HG03039 (cell line): ENCODE data around the gene TMEM179.

Experiments used
- ATAC-seq: cut with Tn5 transposase; IDR thresholded peaks from one replicate; pipeline ENCODE4 v1.9.1; 2021; ENCODE audit warnings: mild to moderate bottlenecking, moderate library complexity; ENCODE audit not compliant: unreplicated experiment

TMEM179 gene

DNA sequence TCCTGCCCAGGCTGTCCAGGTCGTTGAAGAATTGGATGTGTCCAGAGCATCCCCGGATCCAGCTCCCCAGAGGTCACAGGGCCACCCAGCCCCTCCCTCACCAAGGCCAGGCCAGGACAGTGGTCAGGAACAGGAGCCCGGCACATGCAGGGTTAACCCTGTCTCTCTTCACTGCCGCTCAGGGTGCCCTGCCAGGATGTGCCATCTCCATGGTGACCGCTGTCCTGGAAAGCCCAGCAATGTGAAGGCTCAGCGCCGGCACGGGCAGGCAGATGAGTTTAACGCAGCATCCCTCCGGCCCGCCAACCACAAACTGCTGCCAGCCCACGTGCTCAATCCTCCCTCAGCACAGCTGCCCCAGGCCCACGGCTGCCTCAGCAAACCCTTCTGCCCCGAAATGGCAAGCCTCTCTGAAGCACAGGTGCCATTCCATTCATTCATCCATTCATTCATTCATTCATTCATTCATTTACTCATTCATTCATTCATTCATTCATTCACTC lies 4.4 kb downstream of the TMEM179 start:
- ATAC-seq = no peak

DNA sequence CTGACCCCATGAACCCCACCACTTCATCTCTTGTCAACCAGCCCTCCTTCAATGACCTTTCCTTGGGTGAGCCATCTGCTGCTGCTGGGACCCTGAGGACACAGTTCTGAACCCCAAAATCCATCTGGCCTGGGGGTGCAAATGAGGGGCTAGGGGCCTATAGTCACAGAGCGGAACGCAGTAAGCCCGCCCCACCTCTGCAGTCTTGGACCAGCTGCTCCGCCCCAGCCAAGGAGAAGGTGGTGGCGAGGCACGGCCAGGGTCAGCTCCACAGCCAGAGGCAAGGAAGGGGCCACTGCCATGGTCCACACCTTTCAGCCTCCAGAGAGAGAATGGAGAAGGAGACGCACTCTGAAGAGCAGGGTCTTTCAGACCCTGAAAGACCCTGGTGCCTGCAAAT lies 5.1 kb downstream of the TMEM179 start:
- no peak for ATAC-seq

DNA sequence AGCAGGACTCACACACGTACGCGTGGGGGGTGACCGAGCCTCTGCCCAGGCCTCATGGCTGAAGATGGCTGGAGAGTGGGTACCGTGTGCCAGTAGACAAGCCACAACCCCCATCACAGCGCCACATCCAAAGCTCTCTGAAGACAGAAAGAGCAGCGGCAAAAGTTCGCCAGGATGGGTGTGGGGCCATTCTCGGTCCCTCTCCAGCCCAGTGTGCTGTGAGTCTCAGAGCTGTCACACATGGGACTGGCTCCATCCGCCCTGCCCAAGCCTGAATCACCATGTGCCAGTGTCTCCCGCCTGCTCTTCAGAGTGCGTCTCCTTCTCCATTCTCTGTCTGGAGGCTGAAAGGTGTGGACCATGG lies 5.7 kb downstream of the TMEM179 start:
- no peak for ATAC-seq

DNA sequence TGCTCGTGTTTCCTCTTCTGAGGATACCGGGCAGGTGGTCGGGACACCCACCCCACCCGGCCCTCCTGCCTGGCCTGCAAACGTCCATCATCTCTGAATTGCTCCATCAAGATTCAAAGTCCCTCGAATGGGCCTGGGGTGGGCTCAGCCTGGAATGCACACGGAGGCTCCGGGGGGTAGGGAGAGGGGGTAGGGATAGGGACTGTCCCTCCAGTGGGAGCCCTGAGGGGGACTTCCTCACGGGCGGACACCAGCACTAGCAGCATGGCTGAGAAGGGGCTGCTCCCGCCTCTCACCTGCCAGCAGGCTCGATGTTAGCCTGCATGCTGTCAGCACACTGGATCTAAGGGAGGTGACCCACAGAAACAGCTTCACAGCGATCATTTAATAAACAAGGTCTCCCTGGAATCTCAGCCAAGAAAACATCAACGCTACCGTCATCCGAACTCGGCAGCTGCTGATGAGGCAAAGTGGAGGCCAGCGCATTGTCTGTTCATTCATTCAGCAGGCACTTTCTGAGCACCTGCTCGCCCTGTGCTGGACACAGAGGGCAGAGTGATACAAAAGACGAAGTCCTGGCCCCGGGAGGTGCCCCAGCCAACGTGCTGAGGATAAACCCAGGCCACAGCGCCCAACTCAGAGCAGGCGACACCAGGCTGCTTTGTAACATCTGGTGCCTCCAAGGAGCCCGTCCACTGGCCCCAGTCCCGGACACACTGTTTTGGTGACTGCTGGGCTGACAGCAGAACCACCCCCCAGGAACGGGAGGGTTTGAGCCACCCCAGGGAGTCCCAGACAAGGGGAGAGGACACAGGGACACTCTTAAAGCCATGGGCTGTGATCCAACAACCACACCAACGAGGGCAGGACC lies 6.3 kb downstream of the TMEM179 start:
- no peak for ATAC-seq

DNA sequence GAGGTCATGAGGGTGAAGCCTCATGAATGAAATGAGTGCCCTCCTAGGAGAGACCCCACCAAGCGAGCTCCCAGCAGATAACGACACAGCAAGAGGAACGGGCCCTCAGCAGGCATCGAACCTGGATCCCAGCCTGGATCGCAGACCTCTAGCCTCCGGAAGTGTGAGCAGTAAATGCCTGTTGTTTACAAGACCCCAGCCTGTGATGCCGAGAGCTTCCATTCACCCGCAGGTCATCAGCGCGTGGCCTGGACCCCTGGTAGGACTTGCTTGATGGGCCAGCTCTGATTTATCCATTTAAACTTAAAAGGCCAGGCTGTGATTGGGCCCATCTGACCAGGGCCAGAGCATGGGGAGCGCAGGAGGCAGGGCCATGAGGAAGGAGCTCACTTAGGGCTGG lies 7.0 kb downstream of the TMEM179 start:
- no peak for ATAC-seq

DNA sequence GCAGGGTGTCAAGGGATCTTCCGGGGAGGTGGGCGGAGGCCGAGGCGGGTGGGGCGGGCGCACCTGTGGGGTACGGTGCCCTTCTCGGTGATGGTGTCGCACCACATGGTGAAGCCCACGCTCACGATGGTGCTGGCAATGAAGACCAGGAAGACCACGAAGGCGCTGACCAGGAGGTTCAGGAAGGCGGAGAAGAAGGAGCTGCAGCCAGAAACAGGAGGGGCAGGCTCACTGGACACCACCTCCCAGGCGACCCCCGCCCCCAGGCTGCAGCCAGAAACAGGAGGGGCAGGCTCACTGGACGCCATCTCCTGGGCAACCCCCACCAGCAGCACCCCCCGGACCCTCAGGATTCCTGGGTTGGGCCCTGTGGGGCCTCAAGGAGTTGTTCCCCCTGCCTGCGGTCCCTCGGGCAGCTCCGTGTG lies 7.6 kb downstream of the TMEM179 start:
- no peak for ATAC-seq

DNA sequence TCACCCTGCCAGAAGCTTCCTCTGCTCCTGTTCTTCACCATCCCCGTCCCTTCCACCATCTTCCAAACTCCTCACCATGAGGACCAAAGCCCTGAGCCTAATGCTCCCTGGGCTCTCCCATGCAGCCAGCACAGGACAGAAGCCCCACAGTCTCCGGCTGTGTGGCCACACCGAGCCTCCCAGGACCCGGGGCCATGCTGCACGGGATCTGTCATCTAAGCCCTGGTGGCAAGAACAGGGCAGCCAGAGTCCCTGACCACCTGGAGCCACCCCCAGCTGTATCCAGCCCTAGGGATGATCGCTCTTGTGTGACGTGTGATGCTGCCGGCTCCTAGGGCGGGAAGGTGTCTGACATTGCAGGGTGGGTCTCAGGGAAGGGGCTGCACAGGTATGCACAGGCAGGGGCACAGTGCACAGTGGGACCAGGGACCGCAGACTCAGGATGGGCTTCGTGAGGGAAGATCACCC lies 8.1 kb downstream of the TMEM179 start:
- ATAC-seq = no peak

DNA sequence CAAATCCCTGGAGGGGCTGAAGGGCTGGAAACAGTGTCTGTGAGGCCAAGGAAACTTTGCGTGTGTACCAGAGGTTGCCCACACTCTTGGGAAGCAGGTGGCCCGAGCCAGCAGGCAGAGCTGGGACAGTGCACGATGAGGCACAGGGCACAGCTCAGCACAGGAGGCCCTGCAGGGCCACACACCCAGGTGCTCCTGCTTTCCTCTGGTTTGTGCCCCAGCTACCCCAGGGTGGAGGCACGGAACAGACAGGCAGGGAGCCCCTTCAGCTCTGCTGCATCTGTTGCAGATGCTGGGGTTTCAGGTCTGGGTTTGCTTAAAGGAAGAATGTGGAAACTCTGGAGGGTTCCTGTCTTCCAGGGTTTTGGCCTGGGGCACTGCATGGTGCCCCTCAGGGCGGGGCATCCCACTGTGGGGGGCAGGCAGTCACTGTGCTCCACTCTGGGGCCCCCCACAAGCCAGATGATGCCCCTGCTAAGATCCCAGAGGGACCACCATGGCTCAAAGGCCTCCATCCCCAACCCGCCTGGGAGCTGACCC lies 8.6 kb downstream of the TMEM179 start:
- ATAC-seq = no peak

DNA sequence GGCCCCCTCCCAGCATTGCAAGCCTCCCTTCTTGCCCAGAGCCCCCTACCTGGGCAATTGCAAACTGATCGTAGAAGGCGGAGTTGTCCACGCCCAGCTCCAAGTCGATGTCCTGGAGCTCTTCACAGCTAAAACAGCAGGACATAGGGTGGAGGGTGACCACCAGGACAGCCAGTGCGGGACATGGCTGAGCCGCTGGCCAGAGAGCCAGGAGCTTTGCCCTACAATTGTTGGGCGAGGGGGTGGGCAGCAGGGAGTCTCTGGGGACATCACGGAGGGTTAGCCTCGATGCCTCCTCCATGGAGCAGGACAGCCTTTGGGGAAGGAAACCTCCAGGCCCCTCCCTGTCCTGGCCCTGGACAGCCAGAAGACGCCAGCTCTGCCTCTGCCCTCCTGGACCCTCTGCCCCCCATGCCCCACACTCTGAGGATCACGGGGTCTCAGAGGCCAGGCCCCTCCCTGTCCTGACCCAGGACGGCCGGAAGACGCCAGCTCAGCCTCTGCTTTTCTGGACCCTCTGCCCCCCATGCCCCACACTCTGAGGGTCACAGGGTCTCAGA lies 9.4 kb downstream of the TMEM179 start:
- no peak for ATAC-seq

DNA sequence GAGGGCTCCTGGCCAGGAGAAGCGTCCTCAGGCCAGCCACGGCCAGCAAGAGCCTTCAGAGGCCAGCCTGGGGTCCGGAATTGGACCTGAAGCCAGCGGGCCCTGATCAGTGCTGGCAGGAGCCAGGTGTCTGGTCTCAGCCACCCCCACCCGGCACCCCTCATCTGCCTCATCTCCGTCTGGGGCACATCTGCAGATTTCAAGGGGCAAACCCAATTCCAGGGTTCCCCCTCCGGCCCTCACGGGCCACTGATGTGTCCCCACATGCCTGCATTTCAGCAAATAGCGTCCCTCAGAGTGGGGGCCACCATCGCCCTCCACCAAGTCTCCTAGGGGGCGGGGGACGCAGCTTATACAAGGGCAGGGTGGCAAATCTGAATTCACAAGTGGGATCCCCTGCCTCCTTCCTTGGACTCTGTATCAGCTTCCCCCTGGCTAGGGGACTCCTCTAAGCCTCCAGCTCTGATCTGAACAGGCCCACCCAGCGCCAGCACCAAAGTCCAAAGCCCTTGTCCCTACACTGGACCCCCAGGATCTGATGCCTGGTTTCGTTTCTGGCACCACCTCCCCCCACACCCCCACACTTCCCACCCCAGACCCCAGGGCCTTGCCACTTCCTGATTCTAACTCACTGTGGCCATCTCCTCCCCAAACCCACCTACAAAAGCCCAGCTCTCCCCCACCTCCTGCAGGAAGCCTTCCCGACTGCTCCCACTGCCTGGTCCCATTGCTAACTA lies 10.1 kb downstream of the TMEM179 start:
- no peak for ATAC-seq

DNA sequence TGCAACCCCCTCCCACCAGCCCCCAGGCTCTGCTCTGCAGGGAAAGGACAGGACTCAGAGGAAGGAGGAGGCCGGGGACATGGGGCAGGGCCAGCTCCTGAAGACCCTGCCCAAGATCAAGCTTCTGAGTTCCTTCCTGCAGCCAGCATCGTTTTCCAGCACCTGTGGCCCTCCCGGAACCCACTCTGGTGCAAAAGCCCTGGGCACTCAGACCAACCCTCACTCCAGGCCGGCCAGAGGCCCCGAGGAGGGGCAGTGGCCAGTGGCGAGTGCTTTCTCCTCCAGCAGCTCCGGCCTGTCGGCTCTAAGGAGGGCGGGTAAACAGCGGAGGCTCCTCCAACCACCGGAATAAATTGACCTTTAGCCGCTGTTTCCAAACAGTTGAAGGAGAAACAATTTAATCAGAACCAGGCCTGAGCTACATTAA lies 10.8 kb downstream of the TMEM179 start:
- no peak for ATAC-seq

DNA sequence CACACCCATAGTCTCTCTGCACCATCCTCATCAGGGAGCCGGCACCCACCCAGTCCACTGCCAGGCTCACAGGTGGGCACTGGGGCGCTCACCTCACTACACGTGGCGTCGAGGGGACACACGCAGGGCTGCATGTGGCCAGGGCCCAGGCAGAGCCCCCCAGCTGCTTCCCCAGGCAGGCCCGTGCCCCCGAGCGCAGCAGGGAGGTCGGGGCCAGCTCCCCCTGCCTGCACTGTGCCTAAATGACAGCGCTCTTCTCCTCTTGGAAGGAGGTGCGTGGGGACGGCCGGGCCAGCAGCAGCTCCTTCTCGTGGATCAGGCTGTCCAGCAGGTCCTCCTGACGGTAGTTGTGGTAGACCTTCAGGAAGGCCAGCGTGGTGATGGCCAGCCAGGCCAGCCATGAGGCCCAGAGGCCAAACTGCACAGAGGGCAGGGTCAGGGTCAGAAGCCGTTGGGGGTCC lies 11.3 kb downstream of the TMEM179 start:
- ATAC-seq = no peak

DNA sequence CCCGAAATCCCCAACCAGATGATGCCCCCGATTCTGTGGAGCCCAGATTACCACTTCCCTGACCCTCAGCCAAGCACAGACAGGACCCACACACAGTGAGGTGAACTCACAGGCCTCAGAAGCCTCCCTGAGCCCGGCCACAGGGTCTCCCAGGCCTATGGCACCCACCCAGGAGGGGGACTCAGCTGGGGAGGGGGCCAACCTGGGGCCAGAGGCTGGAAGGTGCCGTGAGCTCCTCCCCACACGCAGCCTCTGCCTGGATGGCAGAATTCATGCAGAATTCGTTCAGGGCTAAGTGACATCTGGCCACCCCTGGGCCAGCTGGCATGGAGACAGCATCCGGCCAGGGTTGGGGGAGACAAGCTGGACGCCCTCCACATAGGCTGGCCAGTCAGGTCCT lies 11.8 kb downstream of the TMEM179 start:
- no peak for ATAC-seq

DNA sequence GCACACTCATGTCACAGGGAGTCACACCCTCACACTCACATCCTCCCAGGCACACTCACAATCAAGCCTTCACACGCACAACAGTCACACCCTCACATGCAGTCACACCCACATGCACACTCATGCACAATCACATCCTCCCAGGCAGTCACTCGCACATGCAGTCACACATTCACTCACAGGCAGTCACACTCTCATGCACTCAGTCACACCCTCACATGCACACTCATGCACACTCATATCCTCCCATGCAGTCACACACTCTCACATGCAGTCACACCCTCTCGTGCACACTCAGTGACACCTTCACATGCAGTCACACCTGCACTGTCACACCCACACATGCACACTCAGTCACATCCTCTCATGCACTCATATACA lies 12.3 kb downstream of the TMEM179 start:
- ATAC-seq = no peak

DNA sequence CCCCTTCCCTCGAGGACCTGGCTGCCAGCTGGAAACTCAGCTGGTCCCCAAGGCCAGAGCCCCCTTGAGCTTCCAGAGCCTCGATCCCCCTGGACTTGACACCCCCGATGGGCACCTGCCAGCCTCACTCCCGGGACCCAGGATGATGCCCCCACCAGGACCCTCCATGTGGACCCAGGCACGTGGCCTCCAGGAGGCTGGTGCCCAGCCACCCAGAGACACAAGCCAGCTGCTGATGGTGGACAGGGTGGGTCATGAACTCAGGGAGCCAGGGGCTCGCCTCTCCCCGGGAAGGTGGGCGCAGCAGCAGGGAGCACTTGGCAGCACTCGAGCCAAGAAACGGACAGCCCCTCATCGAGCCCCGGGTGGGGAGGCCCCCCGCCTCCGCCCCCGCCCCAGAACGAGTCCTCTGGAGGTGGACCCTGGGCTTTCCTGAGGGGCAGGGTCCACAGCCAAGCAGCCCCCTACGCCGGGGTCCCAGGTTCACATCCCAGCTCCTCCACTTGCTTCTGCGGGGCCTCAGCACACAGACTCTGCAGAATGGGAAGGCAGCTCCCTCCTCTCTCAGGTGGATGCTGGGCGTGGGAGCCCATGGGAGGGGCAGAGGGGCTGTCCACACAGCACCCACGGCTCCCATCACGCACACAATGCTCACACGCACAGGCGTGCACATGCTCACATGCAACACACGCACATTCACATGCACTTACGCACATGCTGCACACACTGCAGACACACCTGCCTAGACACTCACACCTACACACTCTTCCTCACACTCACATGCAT lies 12.9 kb downstream of the TMEM179 start:
- ATAC-seq = no peak

DNA sequence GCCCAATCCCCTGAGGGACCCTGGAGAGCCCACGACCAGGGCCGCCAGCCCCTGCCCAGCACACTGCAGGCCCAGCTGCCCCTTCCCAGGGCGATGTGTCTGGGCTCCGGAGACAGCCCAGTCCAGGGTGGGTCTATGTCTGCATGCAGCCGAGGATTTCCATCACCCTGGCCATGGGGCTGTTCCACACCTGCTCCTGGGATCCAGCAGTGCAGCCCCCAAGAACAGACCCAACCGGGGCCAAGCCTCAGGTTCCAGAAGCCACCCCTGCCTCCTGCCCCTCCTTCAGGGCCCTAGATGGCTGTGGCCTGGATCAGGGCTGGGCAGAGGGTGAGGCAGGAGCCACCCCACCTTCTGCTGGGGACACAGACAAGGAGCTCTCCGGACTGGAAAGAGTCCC lies 13.5 kb downstream of the TMEM179 start:
- ATAC-seq = no peak

DNA sequence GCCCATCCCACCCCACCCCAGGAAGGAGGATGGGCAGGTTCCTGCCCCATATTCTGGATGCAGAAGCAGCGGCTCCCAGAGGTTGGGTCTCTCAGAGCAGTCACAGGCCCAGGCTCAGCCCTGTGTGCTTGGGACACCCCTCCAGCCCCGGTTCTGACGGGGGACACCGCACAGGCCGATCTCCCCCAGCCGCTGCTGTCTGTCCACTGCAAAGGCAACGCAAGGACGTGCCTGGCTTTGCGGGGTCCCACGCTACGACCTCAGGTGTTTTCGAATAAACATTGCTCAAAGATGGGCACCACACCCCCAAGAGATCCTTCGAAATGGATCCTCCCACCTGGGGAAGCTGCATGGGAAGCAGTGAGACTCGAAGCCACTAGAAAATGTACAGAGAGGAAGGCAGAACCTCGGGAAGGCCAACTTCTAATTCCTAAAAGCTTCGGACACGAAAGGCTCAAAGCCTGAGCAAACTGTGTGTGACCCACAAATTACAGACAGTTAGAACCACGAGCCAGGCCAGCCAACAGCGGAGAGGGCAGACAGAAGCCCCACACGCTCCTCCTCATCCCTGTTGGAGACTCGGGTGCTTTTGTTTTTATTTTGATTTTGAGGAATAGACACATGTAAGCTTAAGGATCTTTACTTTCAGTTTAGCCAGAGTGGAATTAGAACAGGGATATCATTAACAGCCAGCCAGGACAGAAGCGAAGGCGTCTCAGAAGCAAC lies 14.2 kb downstream of the TMEM179 start:
- no peak for ATAC-seq

DNA sequence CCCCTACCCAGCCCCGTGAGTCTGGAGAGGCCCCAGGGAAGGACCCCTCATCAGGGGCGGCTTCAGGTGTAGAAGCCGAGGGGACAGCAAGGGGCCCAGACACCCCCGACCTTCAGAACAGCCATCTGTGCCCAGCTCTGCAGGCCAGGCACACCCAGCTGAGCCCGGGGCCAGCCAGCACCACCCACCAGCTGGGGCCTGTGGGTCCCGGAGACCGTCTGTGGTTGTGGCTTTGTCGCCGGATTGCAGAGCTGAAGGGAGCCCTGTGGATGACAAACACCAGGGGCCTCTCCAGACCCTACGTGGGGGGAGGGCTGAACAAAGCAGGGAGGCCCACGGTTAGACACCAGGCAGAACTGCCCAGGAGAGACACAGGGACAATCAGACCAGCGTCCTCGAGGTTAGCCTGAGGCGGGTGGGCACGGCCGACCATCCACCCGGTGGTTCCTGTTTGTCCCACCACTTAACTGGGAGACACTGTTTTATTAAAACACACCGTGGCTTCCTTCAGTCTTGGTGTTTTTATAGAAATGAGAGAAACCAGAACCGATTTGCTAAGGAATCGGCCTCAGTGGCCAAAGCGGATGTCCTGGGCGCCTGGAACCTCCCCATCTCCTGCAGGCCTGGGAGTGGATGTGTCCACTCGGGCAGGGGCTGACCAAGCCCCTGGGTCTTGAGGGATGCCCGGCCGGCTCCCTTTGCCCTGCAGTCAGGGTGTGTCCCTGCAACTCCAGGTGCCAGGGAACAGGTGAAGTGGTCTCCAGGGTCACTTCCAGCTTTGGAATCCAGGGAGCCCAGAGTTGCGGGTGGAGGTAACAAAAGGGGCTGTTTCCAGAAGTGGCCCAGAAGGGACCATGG lies 15.0 kb downstream of the TMEM179 start:
- no peak for ATAC-seq
